Pancreas (tissue), 10 donors: ENCODE measurements around the gene DPP4. TPM values are rescaled to one million over a fixed set of nuclear protein-coding genes. Genes with fewer than 3 reads are reported as not detected.
"Not testable (repeated sequence)": the region's sequence is repeated elsewhere in the genome, so short reads cannot be mapped to it uniquely, and the experiment has no call there.

Experiments used
- ATAC-seq, 4 donors: fragments of 200-7000 bp; cut with Tn5 transposase; one replicate each; pipeline versions ENCODE4 v1.8.0 to v1.9.1; 2020; ENCODE audit warnings: mild to moderate bottlenecking in 4 of 4, moderate library complexity in 4 of 4
- DNase-seq, 6 donors: peaks; one replicate each; pipeline ENCODE4 v3.0.0-alpha.2; 2020
- FAIRE-seq: peaks from 2 replicates; lab custom pipeline; 2012; peaks lifted over from hg19 to GRCh38; lab: Jason Lieb, UNC
- H3K27ac ChIP-seq, 4 donors: fragments of 200-600 bp; sonication (generic); 1 replicate in 3 of 4; 2 replicates in 1 of 4; pipeline versions ENCODE4 v1.5.0 to v1.8.0; 2020
- H3K27me3 ChIP-seq, 4 donors: fragments of 200-600 bp; one replicate each; pipeline ENCODE4 v1.8.0; 2021
- H3K36me3 ChIP-seq, 3 donors: fragments of 200-600 bp; sonication (generic) in 1 of 3; one replicate each; pipeline versions ENCODE4 v1.5.0 to v1.8.0; 2020 to 2021
- H3K4me1 ChIP-seq, 3 donors: fragments of 200-600 bp; one replicate each; pipeline ENCODE4 v1.8.0; 2021
- H3K4me3 ChIP-seq, 4 donors: fragments of 200-600 bp; sonication (generic) in 2 of 4; one replicate each; pipeline versions ENCODE4 v1.5.0 to v1.8.0; 2020 to 2021
- H3K9me3 ChIP-seq, 4 donors: fragments of 200-600 bp; one replicate each; pipeline ENCODE4 v1.8.0; 2021
- WGBS, 2 donors: extraction: QIAGEN DNeasy Blood & Tissue Kit; methylation state at CpG; one replicate each; pipeline ENCODE4 v1.1.7; 2013; 5-methylcytosine and 5-hydroxymethylcytosine counted together
- intact Hi-C, 3 donors: fragments of 100-400 bp; cut with DNase I; formaldehyde crosslinking; loops; one replicate each; pipeline versions ENCODE4 v1.11.1 to v1.14.2; 2022
- polyA plus RNA-seq, 2 donors: library from polyadenylated mRNA; stranded (reverse); fragments of 200-250 nt; gene quantifications; one replicate each; pipeline ENCODE4 v1.2.3, GENCODE V29; 2013
- total RNA-seq, 6 donors: library from RNA; stranded (reverse); fragmentation: NEBNext Ultra II Directional in 4 of 6; extraction: Animal tissue kit (Norgen Biotek cat#: 25700) in 4 of 6; gene quantifications; one replicate each; pipeline versions ENCODE4 v1.2.1 to v1.2.4, GENCODE V29; 2021 to 2023
- TF ChIP-seq, protein P1 (sequence below), 4 donors: fragments of 200-600 bp; sonication (generic) in 3 of 4; IDR thresholded peaks; one replicate each; pipeline versions ENCODE4 v1.5.0 to v1.8.0; 2021; ENCODE audit warnings: antibody characterized with exemption in 4 of 4
- donor health status: healthy with polysubstance abuse.
- donor health status: DM: no; HTN: no; CAD: no; lungs with moderate emphysema.
- donor health status: DM: no; HTN: no; CAD: no.
- donor health status: control.
- donor health status: control.
- donor health status: Bipolar disorder and iron deficiency.
- donor health status: DM: yes; HTN: yes; CAD: no.
- donor health status: DM: no; HTN: no; CAD: no.
- donor health status: DM: no; HTN: no; CAD: no.
- donor health status: DM: yes; HTN: yes; CAD: no.

The DPP4 gene
- total and polyA plus RNA-seq, 8 donors = 0.98 to 6.4 (median 2.4) TPM

- ATAC-seq = no peak
- 23 to 24% methylated on average over 1 of the region's 1 CpG for WGBS, 2 donors
- intact Hi-C loops = no loop called here
Observed at GRCh38 chr2:161980976-161981375, 93.0 kb downstream of the DPP4 start.

DNA sequence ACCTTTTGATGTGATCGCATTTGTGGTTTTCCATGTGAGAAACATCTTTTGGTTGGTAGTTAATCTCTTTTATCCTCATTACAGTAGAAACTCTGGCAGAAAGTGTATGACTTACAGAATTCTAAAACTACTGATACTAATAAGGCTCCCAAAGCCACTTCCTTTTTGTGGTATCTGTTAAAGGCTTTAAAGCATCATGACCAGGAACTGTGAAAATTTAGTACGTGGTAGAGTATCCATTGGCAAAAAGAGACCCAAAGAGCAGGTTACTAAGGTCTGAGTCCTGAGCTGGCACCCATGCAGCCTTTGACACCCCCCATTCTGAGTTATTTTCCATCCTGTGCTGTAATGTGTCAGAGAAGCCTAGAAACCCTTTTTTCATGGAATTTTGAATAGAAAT is 94.5 kb downstream of the DPP4 start:
- Histone ChIP-seq H3K27ac (no peak overlapping the region), H3K36me3 (no peaks in the 10 kb centered on the region), H3K4me3 (no peak overlapping the region), H3K9me3 (no peaks in the 10 kb centered on the region), H3K4me1 (no peaks in the 10 kb centered on the region), H3K27me3 (no peaks in the 10 kb centered on the region)
- no peak for DNase-seq
- TF ChIP-seq, protein P1, sequence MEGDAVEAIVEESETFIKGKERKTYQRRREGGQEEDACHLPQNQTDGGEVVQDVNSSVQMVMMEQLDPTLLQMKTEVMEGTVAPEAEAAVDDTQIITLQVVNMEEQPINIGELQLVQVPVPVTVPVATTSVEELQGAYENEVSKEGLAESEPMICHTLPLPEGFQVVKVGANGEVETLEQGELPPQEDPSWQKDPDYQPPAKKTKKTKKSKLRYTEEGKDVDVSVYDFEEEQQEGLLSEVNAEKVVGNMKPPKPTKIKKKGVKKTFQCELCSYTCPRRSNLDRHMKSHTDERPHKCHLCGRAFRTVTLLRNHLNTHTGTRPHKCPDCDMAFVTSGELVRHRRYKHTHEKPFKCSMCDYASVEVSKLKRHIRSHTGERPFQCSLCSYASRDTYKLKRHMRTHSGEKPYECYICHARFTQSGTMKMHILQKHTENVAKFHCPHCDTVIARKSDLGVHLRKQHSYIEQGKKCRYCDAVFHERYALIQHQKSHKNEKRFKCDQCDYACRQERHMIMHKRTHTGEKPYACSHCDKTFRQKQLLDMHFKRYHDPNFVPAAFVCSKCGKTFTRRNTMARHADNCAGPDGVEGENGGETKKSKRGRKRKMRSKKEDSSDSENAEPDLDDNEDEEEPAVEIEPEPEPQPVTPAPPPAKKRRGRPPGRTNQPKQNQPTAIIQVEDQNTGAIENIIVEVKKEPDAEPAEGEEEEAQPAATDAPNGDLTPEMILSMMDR (IDR thresholded peaks at IDR 0.05) = no peak
- ATAC-seq = no peak
- 63 to 78% methylated on average over 2 of the region's 2 CpGs for WGBS, 2 donors
- no peak for FAIRE-seq
- intact Hi-C loops = no loop called here

More at GRCh38 chr2:161980976-161981375, 93.0 kb downstream of the DPP4 start:
- Histone ChIP-seq H3K27ac (no peak overlapping the region), H3K4me3 (no peak overlapping the region), H3K4me1 (no peaks in the 10 kb centered on the region), H3K36me3 (no peaks in the 10 kb centered on the region), H3K9me3 (no peaks in the 10 kb centered on the region), H3K27me3 (no peaks in the 10 kb centered on the region)
- TF ChIP-seq, protein P1 (IDR thresholded peaks at IDR 0.05) = no peak
- DNase-seq (no peak), FAIRE-seq (no peak)

DNA sequence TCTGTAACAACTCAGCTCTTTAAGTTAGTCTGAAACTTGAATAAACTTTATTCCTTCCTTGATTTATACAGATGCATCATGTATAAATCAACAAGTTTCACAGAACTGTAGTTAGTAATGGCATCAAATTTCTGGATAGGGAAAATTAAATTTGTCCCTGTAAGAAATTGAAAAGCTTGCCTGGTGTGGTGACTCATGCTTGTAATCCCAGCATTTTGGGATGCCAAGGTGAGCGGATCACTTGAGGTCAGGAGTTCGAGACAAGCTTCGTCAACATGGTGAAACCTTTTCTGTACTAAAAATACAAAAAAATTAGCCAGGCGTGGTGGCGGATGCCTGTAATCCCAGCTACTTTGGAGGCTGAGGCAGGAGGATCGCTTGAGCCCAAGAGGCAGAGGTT is 96.1 kb downstream of the DPP4 start:
- WGBS, 2 donors = 70 to 78% methylated on average over 6 of the region's 6 CpGs
- H3K27me3 ChIP-seq, intact Hi-C loops, H3K4me3 ChIP-seq, DNase-seq, H3K9me3 ChIP-seq, H3K36me3 ChIP-seq, ATAC-seq, FAIRE-seq, H3K4me1 ChIP-seq, H3K27ac ChIP-seq: not testable (repeated sequence)

- DNase-seq = no peak
- no peaks in the 10 kb centered on the region for H3K36me3 ChIP-seq
- no peaks in the 10 kb centered on the region for H3K9me3 ChIP-seq
- ATAC-seq = no peak
- intact Hi-C loops = no loop called here
- H3K27ac ChIP-seq = no peak overlapping the region
- TF ChIP-seq, protein P1 (IDR thresholded peaks at IDR 0.05) = no peak
- no peaks in the 10 kb centered on the region for H3K4me1 ChIP-seq
- H3K27me3 ChIP-seq = no peaks in the 10 kb centered on the region
- H3K4me3 ChIP-seq = no peak overlapping the region
- no peak for FAIRE-seq
Observed at GRCh38 chr2:161976917-161977316, 97.1 kb downstream of the DPP4 start.

GRCh38 chr2:161976295-161976694 is 97.7 kb downstream of the DPP4 start:
- Histone ChIP-seq H3K27ac (no peak overlapping the region), H3K4me1 (no peaks in the 10 kb centered on the region), H3K27me3 (no peaks in the 10 kb centered on the region), H3K4me3 (no peak overlapping the region), H3K36me3 (no peaks in the 10 kb centered on the region), H3K9me3 (no peaks in the 10 kb centered on the region)
- DNase-seq (no peak), FAIRE-seq (no peak), ATAC-seq (no peak)
- 88 to 89% methylated on average over 1 of the region's 1 CpG for WGBS, 2 donors
- intact Hi-C loops = no loop called here
- TF ChIP-seq, protein P1 (IDR thresholded peaks at IDR 0.05) = no peak

DNA sequence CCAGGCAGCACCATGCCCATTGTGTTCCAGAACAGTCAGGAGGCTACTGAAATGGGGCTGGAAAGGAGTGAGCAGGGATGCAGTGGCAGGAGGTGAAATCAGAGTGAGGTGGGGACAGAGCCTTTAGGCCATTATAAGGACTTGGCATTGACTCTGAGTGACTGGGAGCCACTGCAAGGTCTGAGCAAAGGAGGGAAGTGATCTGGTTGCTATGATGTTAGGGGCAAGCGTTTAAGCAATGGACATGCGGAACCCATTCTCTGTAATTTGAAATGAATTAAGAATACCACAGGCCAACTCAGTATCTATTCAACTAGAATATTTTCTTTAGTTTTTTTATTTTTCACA is 98.2 kb downstream of the DPP4 start:
- ATAC-seq = no peak
- TF ChIP-seq, protein P1 (IDR thresholded peaks at IDR 0.05) = no peak
- H3K4me1 ChIP-seq = no peaks in the 10 kb centered on the region
- H3K27me3 ChIP-seq = no peaks in the 10 kb centered on the region
- no peak for FAIRE-seq
- intact Hi-C loops = no loop called here
- no peak overlapping the region for H3K4me3 ChIP-seq
- H3K36me3 ChIP-seq = no peaks in the 10 kb centered on the region
- DNase-seq = no peak
- no peaks in the 10 kb centered on the region for H3K9me3 ChIP-seq
- H3K27ac ChIP-seq = no peak overlapping the region
- 88 to 93% methylated on average over 2 of the region's 2 CpGs for WGBS, 2 donors
